Ishikawa (cell line): ENCODE results near the gene COIL.

ENCODE experiments used
- FOXM1 ChIP-seq: IDR thresholded peaks from 2 replicates; pipeline ENCODE4 v1.6.1; 2012; ENCODE audit warnings: low read depth, borderline replicate concordance
- USF1 ChIP-seq: IDR thresholded peaks from 2 replicates; pipeline ENCODE4 v1.6.1; 2012

- TF ChIP-seq FOXM1: no peak
- TF ChIP-seq USF1: no peak
These were observed 48.5 kb downstream of the COIL start for GRCh38 chr17:56912105-56912999.
